K562 (cell line): ENCODE results near the gene NLRC3. TPM values are rescaled to one million over a fixed set of nuclear protein-coding genes. Genes with fewer than 3 reads are reported as not detected.

ENCODE experiments used
- ATAC-seq: fragments of 200-7000 bp; cut with Tn5 transposase; 3 replicates; pipeline ENCODE4 v1.9.1; 2020; ENCODE audit warnings: moderate library complexity
- BruUV-seq: library from RNA; stranded (reverse); fragments of 400-500 nt; replicated peaks from 2 replicates; lab custom pipeline; 2021; lab: Mats Ljungman, UMichigan
- CTCF ChIA-PET: fragments of 300-600 bp; formaldehyde crosslinking; extraction: SDS; loops from one replicate; lab custom pipeline; 2021; ENCODE audit warnings: low intra/inter-chr PET ratio; lab: Yijun Ruan, JAX
- POLR2A ChIA-PET: fragments of 300-600, 350-650 bp; sonication (Branson Sonifier 250); formaldehyde crosslinking; extraction: SDS; loops from one replicate; lab custom pipeline; 2021; ENCODE audit warnings: antibody characterized with exemption, inconsistent platforms; lab: Yijun Ruan, JAX
- DNase-seq, 4 experiments: peaks; one replicate each; pipeline versions ENCODE4 v3.0.0 to v3.0.0-alpha.2; 2011 to 2018; ENCODE audit warnings: low spot score in 3 of 4, mixed read lengths in 3 of 4; ENCODE audit errors: extremely low read depth in 1 of 4
- FAIRE-seq: peaks from 2 replicates; lab custom pipeline; 2011; peaks lifted over from hg19 to GRCh38; lab: Jason Lieb, UNC
- H2AFZ ChIP-seq: 2 replicates; pipeline ENCODE4 v1.6.0; 2011; ENCODE audit warnings: low read depth, low read length, control low read depth, inconsistent platforms
- H3K27ac ChIP-seq: fragments of 200-600 bp; 3 replicates; pipeline ENCODE4 v1.8.0; 2011; ENCODE audit warnings: low read depth, mild to moderate bottlenecking, control low read depth, inconsistent platforms, low read length, moderate library complexity, mixed read lengths; ENCODE audit errors: extremely low read depth
- H3K27me3 ChIP-seq, 2 experiments: fragments of 300-600 bp in 1 of 2; 2 replicates in 1 of 2; 3 replicates in 1 of 2; pipeline versions ENCODE4 v1.6.0 to v1.8.0; 2011; ENCODE audit warnings: inconsistent platforms in 2 of 2, low read length in 2 of 2, mild to moderate bottlenecking in 1 of 2, mixed read lengths in 1 of 2, moderate library complexity in 1 of 2; ENCODE audit not compliant: control insufficient read depth in 2 of 2, insufficient read depth in 2 of 2
- H3K36me3 ChIP-seq: fragments of 300-600 bp; 3 replicates; pipeline ENCODE4 v1.8.0; 2011; ENCODE audit warnings: mild to moderate bottlenecking, low read length, inconsistent platforms; ENCODE audit not compliant: control insufficient read depth, insufficient read depth
- H3K4me1 ChIP-seq, 2 experiments: fragments of 200-600 bp in 1 of 2; replicated peaks in 1 of 2; 2 replicates in 1 of 2; 3 replicates in 1 of 2; pipeline versions ENCODE4 v1.5.1 to v1.8.0; 2011; ENCODE audit warnings: inconsistent platforms in 2 of 2, low read length in 2 of 2, mild to moderate bottlenecking in 1 of 2, mixed read lengths in 1 of 2, moderate library complexity in 1 of 2; ENCODE audit not compliant: control insufficient read depth in 2 of 2, insufficient read depth in 2 of 2
- H3K4me2 ChIP-seq: 2 replicates; pipeline ENCODE4 v1.6.1; 2011; ENCODE audit warnings: low read length, control low read depth, inconsistent platforms, mixed read lengths; ENCODE audit not compliant: insufficient read depth
- H3K4me3 ChIP-seq: fragments of 200-600 bp; sonication (generic), shearing (Covaris generic); 2 replicates; pipeline ENCODE4 v1.5.1; 2016; ENCODE audit warnings: control low read depth, inconsistent platforms
- H3K79me2 ChIP-seq: fragments of 200-600 bp; 3 replicates; pipeline ENCODE4 v1.8.0; 2011; ENCODE audit warnings: low read length, inconsistent platforms; ENCODE audit not compliant: control insufficient read depth, insufficient read depth
- H3K9ac ChIP-seq, 2 experiments: 2 replicates each; pipeline versions ENCODE4 v1.6.0 to v1.6.1; 2011; ENCODE audit warnings: low read depth in 2 of 2, low read length in 2 of 2, control low read depth in 1 of 2, inconsistent platforms in 1 of 2, mild to moderate bottlenecking in 1 of 2, mixed read lengths in 1 of 2; ENCODE audit not compliant: insufficient read depth in 1 of 2
- H3K9me1 ChIP-seq: one replicate; pipeline ENCODE4 v1.6.0; 2011; ENCODE audit warnings: inconsistent platforms, mild to moderate bottlenecking, low read length, moderate library complexity; ENCODE audit not compliant: control insufficient read depth, insufficient read depth
- H3K9me3 ChIP-seq: replicated peaks from 2 replicates; pipeline ENCODE4 v1.5.1; 2011; ENCODE audit warnings: low read depth, low read length, inconsistent platforms; ENCODE audit not compliant: control insufficient read depth, insufficient read depth
- H4K20me1 ChIP-seq: replicated peaks from 2 replicates; pipeline ENCODE4 v1.6.1; 2011; ENCODE audit warnings: low read length, inconsistent platforms, mixed read lengths; ENCODE audit not compliant: control insufficient read depth, insufficient read depth
- ARID1B ChIP-seq: fragments of 450-650 bp; IDR thresholded peaks from 2 replicates; pipeline ENCODE4 v1.6.1; 2016; ENCODE audit warnings: antibody characterized with exemption, mild to moderate bottlenecking, inconsistent platforms
- HNRNPLL ChIP-seq: fragments of 200-400 bp; formaldehyde crosslinking; IDR thresholded peaks from 2 replicates; pipeline ENCODE4 v1.6.1; 2017; ENCODE audit warnings: low read length, low read depth, mild to moderate bottlenecking; ENCODE audit not compliant: poor library complexity, severe bottlenecking
- L3MBTL2 ChIP-seq: fragments of 450-650 bp; IDR thresholded peaks from 2 replicates; pipeline ENCODE4 v1.6.1; 2016; ENCODE audit warnings: mild to moderate bottlenecking, moderate library complexity
- MIER1 ChIP-seq: fragments of 450-650 bp; IDR thresholded peaks from 2 replicates; pipeline ENCODE4 v1.6.1; 2016; ENCODE audit warnings: antibody characterized with exemption, mild to moderate bottlenecking, low read depth
- POLR2B ChIP-seq: fragments of 450-650 bp; IDR thresholded peaks from 2 replicates; pipeline ENCODE4 v1.6.1; 2018; ENCODE audit warnings: low read depth; ENCODE audit not compliant: partially characterized antibody
- POLR3A ChIP-seq: IDR thresholded peaks from 2 replicates; pipeline ENCODE4 v1.6.1; 2011; ENCODE audit warnings: borderline replicate concordance, mild to moderate bottlenecking, moderate library complexity; ENCODE audit not compliant: insufficient read length, insufficient read depth; ENCODE audit errors: extremely low read depth
- RBM34 ChIP-seq: fragments of 200-400 bp; formaldehyde crosslinking; IDR thresholded peaks from 2 replicates; pipeline ENCODE4 v1.6.1; 2018; ENCODE audit warnings: low read length, borderline replicate concordance; ENCODE audit not compliant: insufficient read depth
- WGBS: fragments of 100-300 bp; shearing (Covaris generic); methylation state at CpG from one replicate; pipeline ENCODE4 v1.1.6; 2016; ENCODE audit warnings: low coverage, mixed read lengths; ENCODE audit not compliant: insufficient coverage; ENCODE audit errors: missing lambda C conversion rate; 5-methylcytosine and 5-hydroxymethylcytosine counted together
- in situ Hi-C: fragments of 300-500 bp; cut with MboI; formaldehyde crosslinking; loops from 4 replicates; pipeline ENCODE4 v1.15.0; 2018; ENCODE audit warnings: inconsistent platforms, mixed read lengths
- intact Hi-C: fragments of 100-400 bp; cut with micrococcal nuclease; formaldehyde crosslinking; loops from 2 replicates; pipeline ENCODE4 v1.14.2; 2022
- polyA plus RNA-seq, 8 experiments: library from polyadenylated mRNA; depleted of rRNA in 4 of 8; stranded (reverse) in 5 of 8; unstranded in 3 of 8; fragments of >200 nt; fragmentation: Nextera tagmentation in 2 of 8; fragmentation: Illumina TruSeq in 1 of 8; extraction: Ambion mirVana in 2 of 8; extraction: Trizol in 1 of 8; gene quantifications; 2 replicates each; pipeline versions ENCODE4 v1.2.1 to v1.2.3, GENCODE V29; 2011 to 2014; ENCODE audit warnings: inconsistent platforms in 1 of 8, missing spikeins in 1 of 8
- total RNA-seq, 7 experiments: library from RNA; depleted of rRNA in 6 of 7; stranded (reverse); fragments of >200 nt in 6 of 7; fragmentation: Illumina TruSeq in 2 of 7; extraction: Trizol in 2 of 7; gene quantifications; 2 replicates each; pipeline versions ENCODE4 v1.2.1 to v1.2.3, GENCODE V29; 2011 to 2021; ENCODE audit warnings: low replicate concordance in 1 of 7
- TF ChIP-seq, protein P1 (sequence below): fragments of 250-450 bp; sonication (Bioruptor Pico); IDR thresholded peaks from 2 replicates; pipeline ENCODE4 v1.4.0; 2020
- TF ChIP-seq, protein P2 (sequence below), 2 experiments: fragments of 450-650 bp; IDR thresholded peaks; 2 replicates each; pipeline ENCODE4 v1.6.1; 2016; ENCODE audit warnings: mild to moderate bottlenecking in 2 of 2, borderline replicate concordance in 1 of 2, low read depth in 1 of 2, moderate library complexity in 1 of 2

Gene NLRC3
- total and polyA plus RNA-seq, 9 of the 15 experiments (the other 6 are each of a cell fraction or from before 2014, with no cell fraction given) = 0.03 to 0.13 (median 0.03) TPM; not detected in 4

DNA sequence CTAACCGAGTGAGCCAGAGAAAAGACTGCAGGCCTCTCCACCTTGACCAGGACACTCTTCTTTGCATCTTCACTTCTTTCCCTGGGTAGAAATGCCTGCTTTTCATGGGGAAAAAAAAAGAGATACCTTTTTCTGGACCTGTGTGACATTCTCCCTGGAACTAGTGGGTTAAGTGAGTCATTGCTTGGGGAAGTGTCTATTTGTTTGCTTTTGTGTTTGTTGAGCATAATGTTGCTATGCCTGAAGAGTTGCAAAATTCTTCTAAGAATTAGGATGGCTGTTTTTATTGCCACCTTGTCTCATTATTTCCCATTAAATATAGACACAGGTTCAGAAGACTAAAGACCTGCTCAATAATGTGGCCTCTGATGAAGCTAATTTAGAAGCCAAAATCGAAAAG is 57.6 kb downstream of the NLRC3 start:
- Histone ChIP-seq H4K20me1 (no peaks in the 10 kb centered on the region), H3K4me3 (no peak overlapping the region), H3K79me2 (no peaks in the 10 kb centered on the region), H3K9me3 (no peaks in the 10 kb centered on the region), H3K4me1 (peaks cover 3 to 4% of the 10 kb centered on the region in 2 experiments; a peak in 2 of 5 replicates), H2AFZ (no peak overlapping the region), H3K36me3 (peaks cover 8% of the 10 kb centered on the region; the same call in 1 of the 3 replicates), H3K27ac (no peak overlapping the region), H3K9me1 (no peaks in the 10 kb centered on the region), H3K27me3 (no peaks in the 10 kb centered on the region), H3K9ac (no peak overlapping the region), H3K4me2 (no peak overlapping the region)
- ChIA-PET POLR2A (no interaction called here), CTCF (no interaction called here)
- 30% methylated on average over 2 of the region's 2 CpGs for WGBS
- FAIRE-seq = no peak
- DNase-seq = no peak
- in situ Hi-C loops (no loop called here), intact Hi-C loops (no loop called here)
- BruUV-seq = no TSS peak
- no peak for ATAC-seq
- no peak for TF ChIP-seq RBM34
- no peak for TF ChIP-seq MIER1
- no peak for TF ChIP-seq ARID1B
- no peak for TF ChIP-seq POLR3A
- TF ChIP-seq, protein P1, sequence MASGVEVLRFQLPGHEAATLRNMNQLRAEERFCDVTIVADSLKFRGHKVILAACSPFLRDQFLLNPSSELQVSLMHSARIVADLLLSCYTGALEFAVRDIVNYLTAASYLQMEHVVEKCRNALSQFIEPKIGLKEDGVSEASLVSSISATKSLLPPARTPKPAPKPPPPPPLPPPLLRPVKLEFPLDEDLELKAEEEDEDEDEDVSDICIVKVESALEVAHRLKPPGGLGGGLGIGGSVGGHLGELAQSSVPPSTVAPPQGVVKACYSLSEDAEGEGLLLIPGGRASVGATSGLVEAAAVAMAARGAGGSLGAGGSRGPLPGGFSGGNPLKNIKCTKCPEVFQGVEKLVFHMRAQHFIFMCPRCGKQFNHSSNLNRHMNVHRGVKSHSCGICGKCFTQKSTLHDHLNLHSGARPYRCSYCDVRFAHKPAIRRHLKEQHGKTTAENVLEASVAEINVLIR (CRISPR knock-in tag) = no peak
- no peak for TF ChIP-seq L3MBTL2
- TF ChIP-seq, protein P2, sequence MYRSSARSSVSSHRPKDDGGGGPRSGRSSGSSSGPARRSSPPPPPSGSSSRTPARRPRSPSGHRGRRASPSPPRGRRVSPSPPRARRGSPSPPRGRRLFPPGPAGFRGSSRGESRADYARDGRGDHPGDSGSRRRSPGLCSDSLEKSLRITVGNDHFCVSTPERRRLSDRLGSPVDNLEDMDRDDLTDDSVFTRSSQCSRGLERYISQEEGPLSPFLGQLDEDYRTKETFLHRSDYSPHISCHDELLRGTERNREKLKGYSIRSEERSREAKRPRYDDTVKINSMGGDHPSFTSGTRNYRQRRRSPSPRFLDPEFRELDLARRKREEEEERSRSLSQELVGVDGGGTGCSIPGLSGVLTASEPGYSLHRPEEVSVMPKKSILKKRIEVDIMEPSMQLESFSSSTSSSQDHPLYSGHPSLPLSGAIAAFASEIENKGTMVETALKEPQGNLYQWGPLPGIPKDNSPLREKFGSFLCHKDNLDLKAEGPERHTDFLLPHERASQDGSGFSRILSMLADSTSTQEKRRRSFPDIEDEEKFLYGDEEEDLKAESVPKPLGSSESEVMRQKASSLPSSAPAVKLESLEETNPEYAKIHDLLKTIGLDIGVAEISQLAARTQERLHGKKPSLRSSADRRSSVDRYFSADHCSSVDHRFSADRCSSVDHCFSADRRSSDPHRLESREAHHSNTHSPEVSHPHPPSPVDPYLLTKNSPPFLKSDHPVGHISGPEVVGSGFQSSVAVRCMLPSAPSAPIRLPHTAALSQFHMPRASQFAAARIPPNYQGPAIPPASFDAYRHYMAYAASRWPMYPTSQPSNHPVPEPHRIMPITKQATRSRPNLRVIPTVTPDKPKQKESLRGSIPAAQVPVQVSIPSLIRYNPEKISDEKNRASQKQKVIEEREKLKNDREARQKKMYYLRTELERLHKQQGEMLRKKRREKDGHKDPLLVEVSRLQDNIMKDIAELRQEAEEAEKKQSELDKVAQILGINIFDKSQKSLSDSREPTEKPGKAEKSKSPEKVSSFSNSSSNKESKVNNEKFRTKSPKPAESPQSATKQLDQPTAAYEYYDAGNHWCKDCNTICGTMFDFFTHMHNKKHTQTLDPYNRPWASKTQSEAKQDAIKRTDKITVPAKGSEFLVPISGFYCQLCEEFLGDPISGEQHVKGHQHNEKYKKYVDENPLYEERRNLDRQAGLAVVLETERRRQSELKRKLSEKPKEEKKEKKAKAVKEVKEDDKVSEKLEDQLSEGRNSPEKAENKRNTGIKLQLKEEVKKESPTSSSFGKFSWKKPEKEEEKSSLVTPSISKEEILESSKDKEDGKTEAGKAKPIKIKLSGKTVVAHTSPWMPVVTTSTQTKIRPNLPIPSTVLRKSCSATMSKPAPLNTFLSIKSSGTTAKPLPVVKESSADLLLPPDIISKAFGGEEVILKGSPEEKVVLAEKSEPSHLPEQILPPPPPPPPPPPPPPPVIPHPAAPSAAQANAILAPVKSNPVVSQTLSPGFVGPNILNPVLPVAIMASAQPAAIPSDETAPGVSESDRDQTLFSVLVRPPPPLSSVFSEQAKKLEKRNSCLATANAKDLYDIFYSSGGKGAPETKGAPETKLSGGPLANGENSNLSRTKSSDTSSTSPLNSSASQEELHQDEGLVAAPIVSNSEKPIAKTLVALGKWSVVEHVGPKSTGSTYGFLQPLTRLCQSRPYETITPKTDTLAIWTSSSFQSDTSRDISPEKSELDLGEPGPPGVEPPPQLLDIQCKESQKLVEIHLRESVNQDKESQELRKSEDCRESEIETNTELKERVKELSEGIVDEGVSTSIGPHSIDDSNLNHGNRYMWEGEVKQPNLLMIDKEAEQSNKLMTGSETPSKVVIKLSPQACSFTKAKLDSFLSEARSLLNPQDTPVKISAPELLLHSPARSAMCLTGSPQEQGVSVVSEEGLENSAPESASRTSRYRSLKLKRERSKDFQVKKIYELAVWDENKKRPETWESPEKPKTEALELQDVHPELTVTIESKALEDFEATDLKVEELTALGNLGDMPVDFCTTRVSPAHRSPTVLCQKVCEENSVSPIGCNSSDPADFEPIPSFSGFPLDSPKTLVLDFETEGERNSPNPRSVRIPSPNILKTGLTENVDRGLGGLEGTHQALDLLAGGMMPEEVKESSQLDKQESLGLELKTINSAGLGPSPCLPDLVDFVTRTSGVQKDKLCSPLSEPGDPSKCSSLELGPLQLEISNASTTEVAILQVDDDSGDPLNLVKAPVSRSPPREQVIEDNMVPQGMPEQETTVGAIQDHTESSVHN (IDR thresholded peaks at IDR 0.05; ENCODE audit: borderline replicate concordance in 1 of 2, low read depth in 1 of 2) = no peak
- no peak for TF ChIP-seq HNRNPLL
- no peak for TF ChIP-seq POLR2B
